Tibial nerve (tissue), 4 donors: ENCODE data around the gene SPEN. TPM values are rescaled to one million over a fixed set of nuclear protein-coding genes. Genes with fewer than 3 reads are reported as not detected.
"Not testable (repeated sequence)": the region's sequence is repeated elsewhere in the genome, so short reads cannot be mapped to it uniquely, and the experiment has no call there.

Experiments used
- DNase-seq, 2 donors: peaks; one replicate each; pipeline ENCODE4 v3.0.0-alpha.2; 2019; ENCODE audit warnings: low spot score in 2 of 2
- H3K27ac ChIP-seq, 4 donors: fragments of 200-600 bp; sonication (generic) in 3 of 4; one replicate each; pipeline ENCODE4 v1.5.1; 2017 to 2019; ENCODE audit warnings: mild to moderate bottlenecking in 1 of 4
- H3K27me3 ChIP-seq, 2 donors: fragments of 200-600 bp; sonication (generic) in 1 of 2; one replicate each; pipeline versions ENCODE4 v1.5.1 to v1.6.0; 2017 to 2019
- H3K36me3 ChIP-seq, 3 donors: fragments of 200-600 bp; sonication (generic); one replicate each; pipeline ENCODE4 v1.5.1; 2018 to 2019
- H3K4me1 ChIP-seq, 4 donors: fragments of 200-600 bp; sonication (generic) in 3 of 4; one replicate each; pipeline ENCODE4 v1.5.1; 2017 to 2019
- H3K4me3 ChIP-seq, 4 donors: fragments of 200-600 bp; sonication (generic) in 3 of 4; one replicate each; pipeline ENCODE4 v1.5.1; 2017 to 2019; ENCODE audit warnings: mild to moderate bottlenecking in 1 of 4, moderate library complexity in 1 of 4
- H3K9me3 ChIP-seq, 4 donors: fragments of 200-600 bp; sonication (generic) in 3 of 4; one replicate each; pipeline ENCODE4 v1.5.1; 2017 to 2019
- CTCF ChIP-seq, 5 experiments: fragments of 200-600 bp in 3 of 5; fragments of 450-650 bp in 2 of 5; sonication (generic) in 3 of 5; IDR thresholded peaks; one replicate each; pipeline ENCODE4 v1.5.1; 2016 to 2019; ENCODE audit warnings: antibody characterized with exemption in 5 of 5, mild to moderate bottlenecking in 3 of 5, moderate library complexity in 2 of 5
- EP300 ChIP-seq, 2 donors: sonication (generic); formaldehyde crosslinking; IDR thresholded peaks; one replicate each; pipeline ENCODE4 v1.6.1; 2017; ENCODE audit warnings: antibody characterized with exemption in 2 of 2, mild to moderate bottlenecking in 1 of 2
- POLR2A ChIP-seq, 2 donors: fragments of 450-650 bp; IDR thresholded peaks; one replicate each; pipeline ENCODE4 v1.6.1; 2017; ENCODE audit warnings: antibody characterized with exemption in 2 of 2, mild to moderate bottlenecking in 2 of 2, moderate library complexity in 2 of 2
- WGBS, 2 donors: methylation state at CpG; one replicate each; pipeline ENCODE4 v1.1.5; 2018; 5-methylcytosine and 5-hydroxymethylcytosine counted together
- total RNA-seq, 4 donors: library from RNA; depleted of rRNA; stranded (reverse); fragments of >200 nt; gene quantifications; one replicate each; pipeline ENCODE4 v1.1.0, GENCODE V29; 2016

Gene SPEN
- total RNA-seq, 4 donors from 2014 or later = 67.9 to 87.0 (median 77.8) TPM

- H3K4me3 ChIP-seq = peak overlapping the region; percentile 6 to 50 (median 18)
- H3K36me3 ChIP-seq = no peaks in the 10 kb centered on the region
- peak overlapping the region; percentile 79 to 93 (median 86) for H3K27ac ChIP-seq
- H3K4me1 ChIP-seq = peaks cover 0 to 83% (median 25%) of the 10 kb centered on the region in 4 donors
- TF ChIP-seq EP300 (IDR thresholded peaks at IDR 0.05) (peak; percentile 83 to 98), CTCF (IDR thresholded peaks at IDR 0.05) (peak in 1 of 5 experiments; percentile 46), POLR2A (IDR thresholded peaks at IDR 0.05) (peak; percentile 51 to 87)
- peak; percentile 98 to 99 for DNase-seq
- 0 to 1% methylated on average over 14 of the region's 14 CpGs for WGBS, 2 donors
- H3K27me3 ChIP-seq = no peaks in the 10 kb centered on the region
- no peaks in the 10 kb centered on the region for H3K9me3 ChIP-seq
Observed at GRCh38 chr1:15885701-15886610, 38.4 kb downstream of the SPEN start.

- peak overlapping the region; percentile 79 to 93 (median 86) for H3K27ac ChIP-seq
- TF ChIP-seq EP300 (IDR thresholded peaks at IDR 0.05) (no peak), POLR2A (IDR thresholded peaks at IDR 0.05) (no peak), CTCF (IDR thresholded peaks at IDR 0.05) (peak in 1 of 5 experiments; percentile 44)
- no peak for DNase-seq
- peak overlapping the region; percentile 6 to 50 (median 18) for H3K4me3 ChIP-seq
- no peaks in the 10 kb centered on the region for H3K9me3 ChIP-seq
- H3K36me3 ChIP-seq = no peaks in the 10 kb centered on the region
- H3K4me1 ChIP-seq = peaks cover 0 to 79% (median 25%) of the 10 kb centered on the region in 4 donors
- WGBS, 2 donors = 24 to 32% methylated on average over 4 of the region's 4 CpGs
- no peaks in the 10 kb centered on the region for H3K27me3 ChIP-seq
Observed at GRCh38 chr1:15886611-15887167, 39.2 kb downstream of the SPEN start.

- H3K27me3 ChIP-seq, H3K36me3 ChIP-seq, DNase-seq, H3K4me3 ChIP-seq, H3K9me3 ChIP-seq: not testable (repeated sequence)
- 69 to 74% methylated on average over 6 of the region's 6 CpGs for WGBS, 2 donors
- H3K4me1 ChIP-seq = peaks cover 0 to 56% (median 17%) of the 10 kb centered on the region in 4 donors
- H3K27ac ChIP-seq = peak overlapping the region; percentile 56 to 65 (median 62)
Observed at GRCh38 chr1:15892857-15893599, 45.5 kb downstream of the SPEN start.

GRCh38 chr1:15895233-15895632 lies 47.7 kb downstream of the SPEN start:
- peaks cover 0 to 44% (median 17%) of the 10 kb centered on the region in 4 donors for H3K4me1 ChIP-seq
- H3K4me3 ChIP-seq = no peak overlapping the region
- peak overlapping the region in 1 of 4 donors; percentile 7 for H3K27ac ChIP-seq
- no peaks in the 10 kb centered on the region for H3K27me3 ChIP-seq
- H3K36me3 ChIP-seq = peaks cover 0 to 5% (median 0%) of the 10 kb centered on the region in 3 donors
- no peak for DNase-seq
- H3K9me3 ChIP-seq = no peaks in the 10 kb centered on the region
- TF ChIP-seq CTCF (IDR thresholded peaks at IDR 0.05) (no peak), POLR2A (IDR thresholded peaks at IDR 0.05) (no peak), EP300 (IDR thresholded peaks at IDR 0.05) (no peak)

- not testable (repeated sequence) for H3K4me3 ChIP-seq, DNase-seq, H3K27me3 ChIP-seq, H3K27ac ChIP-seq, H3K36me3 ChIP-seq, H3K9me3 ChIP-seq
- H3K4me1 ChIP-seq = peaks cover 0 to 56% (median 25%) of the 10 kb centered on the region in 4 donors
- WGBS, 2 donors = 92 to 96% methylated on average over 20 of the region's 20 CpGs
Observed at GRCh38 chr1:15896841-15897610, 49.5 kb downstream of the SPEN start.
